T47D (cell line): ENCODE data around the gene NEU4.
"Not testable (repeated sequence)": the region's sequence is repeated elsewhere in the genome, so short reads cannot be mapped to it uniquely, and the experiment has no call there.

Experiments used
- DNase-seq, 2 experiments: peaks; one replicate each; pipeline versions ENCODE4 v3.0.0 to v3.0.0-alpha.2; 2011 to 2012; ENCODE audit warnings: low read depth in 1 of 2, low spot score in 1 of 2
- JUND ChIP-seq: IDR thresholded peaks from 2 replicates; pipeline ENCODE4 v1.6.1; 2012; ENCODE audit warnings: low read depth
- in situ Hi-C: cut with HindIII; loops from 2 replicates; pipeline ENCODE4 v1.10.0; 2016; ENCODE audit warnings: low sequenced_read_pairs, low pct_unique_long_range_greater_than_20kb

NEU4 gene

GRCh38 chr2:241797441-241798080, 11.4 kb upstream of the NEU4 start:
- in situ Hi-C loops, result no loop called here
- no peak for TF ChIP-seq JUND
- no peak for DNase-seq

- in situ Hi-C loops, result no loop called here
- TF ChIP-seq JUND, result no peak
- DNase-seq, result no peak
These were observed 10.8 kb upstream of the NEU4 start for GRCh38 chr2:241798081-241798630.

GRCh38 chr2:241798631-241799521, 10.1 kb upstream of the NEU4 start:
- in situ Hi-C loops, result no loop called here
- no peak for TF ChIP-seq JUND

GRCh38 chr2:241799522-241800197, 9.3 kb upstream of the NEU4 start:
- no peak for DNase-seq
- no peak for TF ChIP-seq JUND
- in situ Hi-C loops, result no loop called here

More at GRCh38 chr2:241798631-241799521, 10.1 kb upstream of the NEU4 start:
- no peak for DNase-seq

- DNase-seq, in situ Hi-C loops: not testable (repeated sequence)
These were observed 8.6 kb upstream of the NEU4 start for GRCh38 chr2:241800198-241800903.

GRCh38 chr2:241801611-241802420, 7.2 kb upstream of the NEU4 start:
- TF ChIP-seq JUND, result no peak
- in situ Hi-C loops, result no loop called here
- DNase-seq, result no peak

GRCh38 chr2:241802421-241803318, 6.3 kb upstream of the NEU4 start:
- TF ChIP-seq JUND, result no peak
- in situ Hi-C loops, result no loop called here
- no peak for DNase-seq

GRCh38 chr2:241803387-241804325, 5.3 kb upstream of the NEU4 start:
- no peak for TF ChIP-seq JUND
- no peak for DNase-seq
- in situ Hi-C loops, result no loop called here

- TF ChIP-seq JUND, result no peak
- in situ Hi-C loops, result no loop called here
- DNase-seq, result no peak
These were observed 4.4 kb upstream of the NEU4 start for GRCh38 chr2:241804326-241805229.

GRCh38 chr2:241806217-241806616, 2.8 kb upstream of the NEU4 start:
- DNase-seq, in situ Hi-C loops: not testable (repeated sequence)
